ENCODE measurements around the gene VAC14.

Gene VAC14

DNA sequence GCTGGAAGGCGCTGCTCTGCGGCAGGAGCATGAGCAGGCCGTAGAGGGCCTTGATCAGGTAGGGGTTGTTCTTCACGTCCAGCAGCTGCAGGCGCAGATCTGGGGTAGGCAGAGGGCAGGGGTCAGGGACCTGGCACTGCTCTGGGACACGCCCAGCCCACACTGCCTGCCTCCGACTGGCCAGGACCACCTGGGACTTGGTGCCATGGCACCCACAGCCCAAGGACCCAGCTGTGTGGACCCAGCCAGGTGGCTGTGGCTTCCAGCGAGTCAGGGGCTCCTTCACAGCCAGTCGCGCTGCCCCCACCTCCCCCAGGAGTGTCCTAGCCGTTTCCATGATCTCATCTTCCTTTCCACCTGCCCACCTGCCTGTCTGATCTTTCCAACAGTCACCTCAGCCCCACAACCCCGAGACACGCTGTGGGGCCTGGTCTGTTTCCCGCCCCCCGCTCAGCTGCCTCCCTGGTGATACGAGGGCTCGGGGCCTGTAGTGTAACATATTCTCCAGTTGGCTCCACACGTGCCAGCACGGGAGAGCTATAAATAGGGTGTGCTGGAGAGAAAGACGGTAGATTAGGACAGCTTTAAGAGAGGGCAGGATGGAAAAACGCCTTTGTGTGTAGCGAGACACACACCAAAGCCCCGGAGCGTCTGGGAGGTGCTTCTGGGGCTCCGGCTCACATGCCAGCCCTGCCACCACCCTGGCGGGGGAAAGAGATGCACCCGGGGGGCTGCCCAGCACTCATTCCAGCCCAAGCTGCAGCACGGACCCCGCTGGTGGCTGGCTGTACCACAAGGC lies 107.9 kb downstream of the VAC14 start:
- DNase-seq (ENCODE audit: low read depth): no peak

DNA sequence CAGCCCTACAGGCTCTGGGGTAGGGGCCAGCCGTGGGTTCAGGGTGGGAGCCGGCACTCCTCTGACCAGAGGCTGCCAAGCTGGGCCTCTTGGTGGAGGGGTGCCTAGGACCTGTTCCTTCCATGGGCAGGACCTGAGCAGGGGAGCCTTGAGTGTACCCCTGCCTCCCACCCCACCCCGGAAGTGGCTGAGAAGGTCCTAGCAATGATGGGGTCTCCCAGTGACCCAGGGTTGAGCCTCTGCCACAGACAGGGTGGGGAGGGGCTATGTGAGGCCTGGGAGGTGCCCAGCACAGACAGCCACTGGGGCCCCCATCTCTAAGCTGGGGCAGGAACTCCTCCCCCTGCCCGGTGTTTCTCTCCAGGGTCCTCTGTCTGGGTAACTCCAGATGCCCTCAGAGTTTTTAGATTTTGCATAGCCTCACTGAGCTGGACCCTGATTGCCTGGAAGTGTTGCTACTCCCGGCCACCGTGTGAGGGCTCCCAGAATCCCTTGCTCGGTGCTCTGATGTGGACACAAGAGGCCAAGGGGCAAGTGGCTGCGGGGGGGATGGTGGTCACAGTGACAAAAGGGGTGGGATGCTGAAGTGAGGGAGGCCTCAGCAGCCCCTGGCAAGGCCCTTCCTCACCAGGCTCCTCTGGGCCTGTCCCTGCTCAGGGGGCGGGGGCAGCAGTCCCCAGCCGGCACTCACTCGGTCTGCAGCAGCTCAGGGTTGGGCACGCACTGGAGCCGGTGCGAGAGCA lies 108.7 kb downstream of the VAC14 start:
- DNase-seq (ENCODE audit: low read depth): no peak

DNA sequence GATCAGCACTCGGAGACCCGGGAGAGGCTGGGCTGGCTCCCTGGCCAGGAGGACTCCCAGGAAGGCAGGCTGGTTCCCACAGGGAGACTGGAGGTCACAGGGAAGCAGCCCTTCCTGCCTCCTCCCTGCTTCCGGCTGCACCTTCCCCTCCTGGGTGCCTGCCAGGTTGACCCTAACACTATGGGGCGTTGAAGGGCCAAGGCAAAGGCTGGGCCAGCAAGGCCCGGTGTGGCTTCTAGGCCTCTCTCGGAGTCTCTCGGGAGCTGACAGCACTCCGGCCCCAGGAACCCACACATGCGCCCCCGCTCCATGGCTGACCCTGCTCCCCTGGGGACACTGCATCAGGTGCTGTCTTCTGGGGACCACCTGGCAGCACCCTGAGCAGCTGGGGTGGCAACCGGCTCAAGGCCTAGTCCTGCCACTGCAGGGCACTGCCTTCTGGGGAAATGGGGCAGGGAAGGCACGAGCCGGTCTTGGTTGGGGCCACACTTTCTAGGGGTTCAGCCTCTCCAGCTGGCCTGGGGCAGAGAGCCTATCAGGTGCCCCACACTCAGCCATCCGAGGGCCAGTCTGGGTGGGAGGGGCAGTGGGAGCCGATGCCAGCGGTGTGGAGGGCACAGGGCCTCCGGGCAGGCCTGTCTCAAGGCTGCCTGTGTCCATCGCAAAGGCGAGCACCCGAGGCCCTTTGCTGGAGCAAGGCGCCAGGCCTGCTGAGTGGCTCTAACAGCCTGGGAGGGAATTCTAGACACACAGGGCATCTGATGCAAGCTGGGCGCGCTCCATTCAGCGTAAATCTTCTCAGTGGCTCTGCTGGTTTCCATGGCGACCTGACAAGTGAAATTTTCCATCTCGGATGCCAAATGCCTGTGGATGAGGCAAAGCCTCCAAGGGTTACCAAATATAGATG lies 109.5 kb downstream of the VAC14 start:
- no peak for DNase-seq (ENCODE audit: low read depth)

DNA sequence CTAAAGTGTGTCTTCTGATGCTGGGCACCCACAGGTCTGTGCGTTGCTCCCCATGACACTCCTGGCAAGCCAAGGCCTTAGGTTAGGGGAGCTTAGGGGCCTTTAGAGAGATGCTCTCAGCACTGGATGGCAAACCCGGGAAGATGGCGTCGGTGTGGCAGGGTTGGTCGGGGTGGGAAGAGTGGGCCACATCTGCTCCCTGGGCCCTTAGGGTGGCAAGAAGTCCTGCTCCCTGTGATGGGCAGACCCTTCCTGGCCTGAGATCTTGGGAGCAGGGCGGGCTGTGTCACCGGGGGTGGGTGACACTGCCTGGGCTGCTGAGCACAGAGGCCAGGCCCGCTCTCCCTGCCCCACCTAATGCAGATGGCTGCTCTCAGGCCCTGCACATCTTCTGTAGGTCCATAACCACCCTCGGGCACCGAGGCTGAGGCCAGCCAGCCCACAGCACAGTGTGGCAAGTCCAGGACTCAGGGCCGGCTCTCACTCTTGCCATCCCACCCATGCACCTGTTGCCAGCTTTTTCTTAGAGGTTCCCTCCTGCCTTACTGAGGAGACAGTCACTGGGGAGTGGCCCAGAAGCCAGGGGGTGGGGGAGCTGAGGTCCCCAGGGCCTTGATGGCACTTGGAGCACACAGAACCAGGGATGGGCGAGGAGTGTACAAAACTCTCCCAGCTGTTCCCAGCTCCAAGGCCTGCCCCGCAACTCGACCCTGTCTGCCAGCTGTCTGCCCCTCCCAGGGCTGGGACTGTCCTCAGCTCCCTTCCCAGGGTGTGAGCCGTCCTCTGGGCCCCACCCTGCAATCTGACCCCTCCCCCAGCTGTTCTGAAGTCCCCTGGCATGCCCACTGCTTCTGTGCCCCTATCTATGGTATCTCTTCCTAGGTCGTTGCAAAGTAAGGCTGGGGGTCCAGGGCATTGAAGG lies 110.7 kb downstream of the VAC14 start:
- no peak for DNase-seq (ENCODE audit: low read depth)

DNA sequence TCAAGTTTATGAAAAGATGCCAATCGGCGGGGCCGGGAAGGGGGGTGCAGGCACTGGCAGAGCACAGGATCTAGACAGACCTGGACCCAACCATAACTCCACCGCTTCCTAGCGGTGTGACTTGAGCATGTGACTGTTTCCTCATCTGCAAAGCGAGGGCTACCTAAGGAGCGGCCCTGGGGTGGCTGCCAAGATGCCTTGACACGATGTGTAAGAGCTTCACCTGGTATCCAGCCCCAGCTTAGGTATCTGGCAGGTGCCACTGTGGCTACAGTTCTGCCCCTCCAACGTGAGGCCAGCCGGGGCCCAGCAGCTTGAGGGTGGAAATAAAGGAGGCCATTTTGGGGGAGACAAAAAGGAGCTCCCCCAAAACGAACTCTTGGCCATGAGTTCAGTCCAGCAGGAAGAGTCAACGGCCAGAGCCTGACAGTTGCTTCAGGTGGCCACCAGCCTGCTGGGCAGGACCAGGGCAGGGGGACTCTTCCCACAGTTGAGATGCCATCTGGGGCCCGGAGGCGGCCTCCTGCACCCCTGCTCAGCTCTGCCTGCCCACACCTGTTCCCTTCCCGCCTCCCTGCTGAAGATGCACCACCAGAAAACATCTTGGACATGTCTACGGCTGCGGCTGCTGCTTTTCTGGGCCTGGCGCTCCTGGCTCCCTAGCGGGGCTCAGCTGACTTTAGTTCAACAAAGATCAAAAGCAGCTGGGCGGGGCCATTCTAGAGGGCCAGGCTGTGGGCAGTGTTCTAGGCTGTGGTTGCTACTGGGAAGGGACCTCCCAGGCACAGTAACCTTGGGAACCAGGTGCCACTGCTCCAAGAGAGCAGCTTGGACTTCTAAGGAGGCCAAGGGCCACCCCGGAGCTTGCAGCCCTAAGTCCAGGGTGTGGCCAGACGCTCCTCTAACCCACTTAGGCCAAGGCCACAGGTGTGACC lies 111.7 kb downstream of the VAC14 start:
- no peak for DNase-seq (ENCODE audit: low read depth)

DNA sequence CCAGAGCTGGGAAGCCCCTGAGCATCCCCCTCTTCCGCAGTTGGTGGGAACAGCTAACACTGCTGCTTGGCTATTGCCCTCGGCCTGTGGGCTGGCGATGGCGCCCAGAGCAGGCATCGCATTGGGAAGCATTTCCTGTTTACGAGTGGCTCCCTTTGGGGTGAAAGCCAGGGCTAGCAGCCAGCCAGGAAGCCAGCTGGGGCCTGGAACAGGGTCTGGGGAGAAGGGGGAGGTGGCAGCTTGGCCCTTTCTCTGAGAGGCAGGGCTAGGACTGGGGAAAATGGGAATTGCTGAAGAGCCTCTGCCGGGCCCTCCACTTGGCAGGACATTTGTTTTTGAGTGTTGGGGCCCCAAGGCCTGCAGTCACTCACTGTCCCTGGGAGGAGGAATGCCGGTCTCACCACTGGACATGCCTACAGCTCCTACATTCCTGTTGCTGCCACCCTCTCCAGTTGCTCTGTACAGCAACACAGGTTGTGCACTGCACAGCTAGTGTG lies 112.7 kb downstream of the VAC14 start:
- DNase-seq (ENCODE audit: low read depth): no peak

DNA sequence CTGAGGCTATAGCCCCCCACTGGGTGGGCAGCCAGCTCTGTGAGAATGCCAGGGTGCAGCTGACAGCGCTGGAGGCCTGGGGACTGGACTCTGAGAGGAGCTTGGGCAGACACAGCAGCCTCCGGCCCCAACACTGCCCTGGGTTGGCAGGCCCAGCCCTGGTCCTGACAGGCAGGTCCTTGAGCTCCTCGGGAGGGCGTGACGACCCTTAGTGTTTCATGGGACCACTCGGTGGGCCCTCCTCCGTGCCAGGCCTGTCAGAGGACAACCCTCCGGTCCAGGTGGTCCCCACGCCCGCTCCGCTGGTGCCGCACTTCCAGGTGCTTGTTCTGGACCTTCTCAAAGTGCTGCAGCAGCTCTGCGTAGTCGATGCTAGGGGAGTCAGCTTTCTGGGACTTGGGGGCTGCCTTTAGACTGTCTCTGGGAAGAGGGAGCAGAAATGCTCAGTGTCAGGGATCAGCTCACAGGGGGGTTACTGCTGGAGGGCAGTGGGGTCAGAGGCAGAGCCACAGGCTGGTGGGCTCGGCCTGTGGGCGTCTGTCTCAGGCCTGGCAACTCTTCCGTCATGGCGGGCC lies 113.2 kb downstream of the VAC14 start:
- DNase-seq (ENCODE audit: low read depth): no peak

DNA sequence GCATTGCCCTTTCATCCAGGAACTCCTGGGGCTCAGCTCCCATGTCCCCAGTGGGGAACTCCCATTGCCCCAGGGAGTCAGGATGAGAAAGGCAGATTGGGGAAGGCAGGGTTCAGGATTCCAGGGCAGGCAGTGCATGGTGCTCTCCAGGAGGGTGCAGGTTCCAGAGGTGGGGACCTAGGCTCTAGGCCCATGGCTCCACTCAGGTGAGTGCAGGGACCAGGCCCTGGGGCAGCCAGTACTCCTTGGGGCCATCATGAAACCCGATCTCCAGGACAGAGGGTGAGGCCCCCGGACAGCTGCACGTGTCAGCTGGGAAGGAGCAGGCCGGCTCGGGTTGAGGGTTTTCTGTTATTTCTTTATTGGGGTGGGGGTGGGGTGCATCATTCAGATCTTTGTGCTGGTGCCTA lies 113.9 kb downstream of the VAC14 start:
- no peak for DNase-seq (ENCODE audit: low read depth)

DNA sequence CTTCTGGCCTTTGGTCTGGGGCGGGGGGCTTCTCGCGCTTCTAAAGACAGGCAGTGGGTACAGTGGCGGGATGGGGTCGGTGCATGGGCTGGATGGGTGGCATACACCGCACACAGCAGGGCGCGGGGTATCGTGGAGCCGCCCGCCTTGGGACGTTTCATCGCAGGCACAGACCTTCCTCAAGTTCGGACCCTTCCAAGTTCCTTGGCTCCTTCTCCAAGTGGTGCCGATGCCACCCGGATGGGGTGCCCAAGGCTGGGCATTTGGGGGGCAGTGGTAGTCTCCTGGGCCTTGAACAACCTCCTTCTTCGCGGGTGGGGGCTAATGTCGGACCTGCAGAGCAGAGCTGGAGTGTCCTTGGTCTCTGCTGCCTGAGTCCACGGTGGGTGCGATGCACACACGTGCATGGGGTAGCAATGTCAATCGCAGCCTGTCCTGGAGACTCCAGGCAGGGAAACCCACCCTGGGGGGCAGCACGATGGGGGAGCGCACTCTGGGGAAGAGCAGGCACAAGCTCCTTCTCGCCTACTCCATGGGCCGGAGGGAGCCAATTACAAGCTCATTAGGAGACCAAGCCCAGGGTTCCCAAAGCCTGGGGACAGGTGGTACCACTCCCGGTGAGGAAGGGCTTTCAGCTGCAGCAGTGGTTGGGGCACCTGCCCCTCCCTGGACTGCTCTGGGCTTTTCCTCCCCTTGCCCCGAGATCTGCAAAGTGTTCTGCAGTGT lies 114.4 kb downstream of the VAC14 start:
- no peak for DNase-seq (ENCODE audit: low read depth)

DNA sequence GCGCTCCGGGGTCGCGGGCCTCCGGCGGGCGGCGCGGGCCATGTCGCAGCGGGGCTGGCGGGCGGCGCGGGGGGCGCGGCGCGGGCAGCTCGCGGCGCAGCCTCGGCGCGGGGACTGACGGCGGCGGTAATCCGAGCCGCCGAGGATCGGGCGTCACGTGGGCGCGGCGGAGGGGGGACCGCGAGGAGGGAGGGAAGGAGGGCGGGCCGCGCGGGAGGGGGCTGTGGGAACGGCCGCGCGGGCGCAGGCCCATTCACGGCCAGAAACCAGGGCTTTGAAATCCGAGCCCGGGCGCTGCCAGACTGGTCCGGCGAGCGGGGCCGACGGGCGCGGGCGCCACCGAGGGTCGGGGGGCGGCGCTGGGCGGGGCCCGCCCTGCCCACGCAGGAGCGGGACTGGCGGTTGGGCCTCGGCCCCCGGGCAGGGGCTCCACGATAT lies 115.0 kb downstream of the VAC14 start, which contains the start of gene MTSS2:
Gene MTSS2, minus strand, starts transcription at position 116 of the 438 bp plus-strand sequence. CDS start 262 bp downstream, outside the sequence.
- no peak for DNase-seq (ENCODE audit: low read depth)

DNA sequence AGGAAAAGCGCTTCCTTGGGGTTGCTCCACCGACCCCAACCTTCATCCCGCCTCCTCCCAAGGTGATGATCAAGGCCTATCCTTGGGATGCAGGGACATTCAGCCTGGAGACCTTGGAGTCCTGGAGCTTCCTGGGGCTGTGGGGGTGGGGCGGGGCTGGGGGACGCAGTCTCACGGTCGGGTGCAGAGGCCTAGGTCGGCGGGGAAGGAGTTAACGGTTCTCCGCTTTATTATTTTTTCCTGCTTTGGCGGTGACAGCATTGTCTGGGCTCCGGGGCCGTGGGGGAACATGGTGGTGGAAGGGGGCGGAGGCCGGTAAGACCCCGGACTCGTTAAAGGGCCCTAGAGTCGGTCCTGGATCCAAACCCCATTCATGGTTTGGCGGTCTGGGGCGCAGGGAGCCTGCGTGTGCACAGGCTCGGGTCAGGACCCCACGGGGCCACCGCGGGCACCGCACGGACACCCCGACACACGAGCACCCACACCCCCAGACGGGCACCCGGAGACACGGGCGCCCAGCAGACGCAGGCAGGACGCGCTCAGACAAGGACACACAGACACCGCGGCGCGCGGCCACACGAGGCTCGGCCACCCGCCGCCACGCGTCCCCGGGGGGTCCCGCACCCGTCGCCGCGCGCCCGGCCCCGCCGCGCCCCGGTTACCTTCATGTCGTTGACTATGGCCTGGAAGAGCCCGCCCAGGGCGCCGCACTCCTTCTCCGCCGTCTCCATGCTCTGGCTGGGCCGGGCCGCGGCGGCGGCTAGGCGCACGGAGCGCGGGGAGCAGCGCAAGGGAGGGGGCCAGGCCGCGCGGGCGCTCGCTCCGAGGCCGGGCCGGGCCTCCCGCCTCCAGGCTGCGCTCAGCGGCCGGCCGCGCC lies 115.7 kb downstream of the VAC14 start:
- DNase-seq (ENCODE audit: low read depth): no peak

DNA sequence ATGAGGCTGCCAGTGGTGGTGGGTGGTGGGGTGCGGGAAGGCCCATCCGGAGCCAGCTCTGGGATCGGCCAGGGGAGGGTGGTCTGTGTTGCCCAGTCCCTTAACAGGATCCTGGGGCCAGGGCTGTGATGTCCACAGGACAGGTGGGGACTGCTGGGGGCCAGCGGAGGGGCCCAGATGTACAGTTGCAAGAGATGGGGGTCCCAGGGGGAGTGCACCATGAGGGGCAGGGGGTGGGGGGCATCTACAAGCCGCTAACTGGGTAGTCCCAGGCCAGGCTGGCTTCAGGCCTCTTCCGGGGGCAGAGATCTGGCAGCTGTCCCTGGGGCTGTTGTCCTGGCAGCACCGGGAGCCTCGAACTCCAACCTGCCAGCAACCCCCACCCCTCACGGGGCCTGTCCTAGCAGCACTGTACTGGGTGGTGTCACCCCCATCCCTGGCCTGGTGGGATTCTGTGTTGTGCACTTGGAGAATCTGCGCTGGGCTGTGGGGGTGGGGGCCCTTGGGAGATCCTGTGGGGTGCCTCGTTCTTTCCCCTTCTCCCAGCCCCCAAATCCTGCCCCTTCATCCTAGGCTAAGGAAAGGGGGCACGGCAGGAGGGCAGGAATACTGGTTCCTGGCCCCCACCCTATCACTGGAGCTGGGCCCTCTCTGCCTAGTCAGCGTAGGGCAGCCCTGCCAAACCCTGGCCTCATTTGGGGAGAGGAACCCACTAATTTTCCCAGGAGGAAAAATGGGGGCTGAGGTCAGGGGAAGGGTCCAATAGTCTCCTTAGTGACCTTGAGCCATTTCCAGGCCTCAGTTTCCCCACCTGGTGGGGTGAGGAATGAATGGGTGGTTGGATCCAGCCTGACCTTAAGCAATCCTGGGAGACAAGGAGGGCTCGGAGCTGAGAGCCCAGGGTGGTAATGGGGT lies 116.6 kb downstream of the VAC14 start:
- DNase-seq (ENCODE audit: low read depth): no peak

DNA sequence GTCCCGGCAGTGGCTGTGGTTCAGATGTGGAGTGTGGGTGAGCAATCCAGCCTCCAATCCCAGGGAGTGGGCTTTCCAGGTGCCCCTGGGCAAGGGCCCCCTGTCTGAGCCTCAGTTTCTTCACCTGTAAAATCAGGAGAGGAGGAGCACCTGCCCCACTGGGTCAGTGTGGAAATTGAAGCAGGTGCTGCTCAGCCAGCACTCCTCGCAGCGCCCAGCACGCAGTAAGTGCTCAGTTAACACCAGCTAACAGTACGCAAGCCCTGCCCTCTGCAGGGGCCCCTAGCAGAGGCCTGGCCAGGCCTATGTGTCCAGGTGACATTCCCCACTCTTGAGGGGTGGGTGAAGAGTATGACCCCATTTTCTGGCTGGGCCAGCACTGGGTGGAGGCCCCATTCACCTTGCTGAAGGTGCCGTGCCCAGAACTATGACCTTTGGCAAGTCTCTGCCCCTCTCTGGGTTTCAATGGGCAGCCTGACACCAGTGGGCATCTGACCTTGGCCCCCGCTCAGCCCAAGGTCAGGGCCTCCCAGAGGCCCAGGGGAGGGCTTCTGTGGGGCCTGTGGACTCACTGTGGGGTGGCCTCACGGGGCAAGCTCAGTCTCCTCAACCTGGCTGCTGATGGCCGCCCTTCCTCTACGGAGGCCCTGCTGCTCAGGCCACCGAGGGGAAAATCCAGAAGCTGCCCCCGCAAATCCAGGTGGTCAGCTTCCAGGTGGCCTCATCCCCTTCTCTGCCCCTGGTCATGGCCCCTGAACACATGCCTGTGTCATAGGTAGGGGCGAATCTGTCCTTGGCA lies 117.6 kb downstream of the VAC14 start:
- DNase-seq (ENCODE audit: low read depth): no peak

DNA sequence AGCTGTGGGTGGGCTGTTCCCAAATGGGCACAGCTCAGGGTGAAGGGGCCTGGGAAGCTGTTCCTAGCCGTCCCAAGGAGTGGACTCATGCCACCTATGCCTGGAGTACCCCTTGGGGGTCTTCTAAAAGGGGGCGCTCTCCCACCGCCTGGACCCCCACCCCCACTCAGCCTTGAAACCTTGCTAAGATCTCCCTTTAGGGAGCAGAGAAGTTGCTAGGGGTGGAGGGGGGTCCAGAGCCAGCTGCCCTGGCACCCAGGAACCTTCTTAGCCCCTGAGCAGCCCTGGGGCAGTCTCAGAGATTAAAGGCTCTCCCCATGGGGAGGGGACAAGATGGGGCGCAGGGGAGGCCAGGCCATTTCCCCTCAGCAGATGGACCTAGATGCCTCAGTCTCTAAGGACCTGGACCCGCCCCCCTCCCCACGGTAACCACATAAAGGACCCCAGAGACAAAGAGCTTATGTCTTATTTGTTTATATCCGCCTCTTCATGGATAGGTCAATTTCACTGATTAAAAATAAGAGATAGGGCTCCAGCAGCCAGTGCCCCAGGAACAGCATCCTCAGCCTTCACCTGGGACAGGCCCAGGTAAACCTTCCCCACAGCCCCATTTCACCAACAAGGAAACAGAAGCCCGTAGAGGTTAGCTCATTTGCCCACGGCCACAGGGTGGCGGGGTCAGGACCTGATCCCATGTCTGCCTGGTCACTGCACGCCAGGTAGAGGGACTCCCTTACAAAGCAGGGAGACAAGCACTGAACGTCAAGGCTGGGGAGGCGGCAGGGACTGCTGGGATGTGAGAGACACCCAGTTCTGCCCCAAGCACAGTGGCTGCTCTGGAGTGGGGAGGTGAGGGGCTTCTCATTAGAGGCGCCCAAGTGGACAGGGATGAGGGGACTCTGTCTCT lies 118.5 kb downstream of the VAC14 start:
- no peak for DNase-seq (ENCODE audit: low read depth)
